Stimulated activated CD4-positive, alpha-beta T cell treated with anti-CD3 and anti-CD28 coated beads, Interleukin-12 subunit alpha, Interleukin-12 subunit beta, amount 100 ng/mL, for 4 hours (primary cell): ENCODE measurements around the gene TTBK1.
"Not testable (repeated sequence)": the region's sequence is repeated elsewhere in the genome, so short reads cannot be mapped to it uniquely, and the experiment has no call there.

Source experiments
- DNase-seq: peaks from one replicate; pipeline ENCODE4 v3.0.0-alpha.2; 2020

Gene TTBK1

DNA sequence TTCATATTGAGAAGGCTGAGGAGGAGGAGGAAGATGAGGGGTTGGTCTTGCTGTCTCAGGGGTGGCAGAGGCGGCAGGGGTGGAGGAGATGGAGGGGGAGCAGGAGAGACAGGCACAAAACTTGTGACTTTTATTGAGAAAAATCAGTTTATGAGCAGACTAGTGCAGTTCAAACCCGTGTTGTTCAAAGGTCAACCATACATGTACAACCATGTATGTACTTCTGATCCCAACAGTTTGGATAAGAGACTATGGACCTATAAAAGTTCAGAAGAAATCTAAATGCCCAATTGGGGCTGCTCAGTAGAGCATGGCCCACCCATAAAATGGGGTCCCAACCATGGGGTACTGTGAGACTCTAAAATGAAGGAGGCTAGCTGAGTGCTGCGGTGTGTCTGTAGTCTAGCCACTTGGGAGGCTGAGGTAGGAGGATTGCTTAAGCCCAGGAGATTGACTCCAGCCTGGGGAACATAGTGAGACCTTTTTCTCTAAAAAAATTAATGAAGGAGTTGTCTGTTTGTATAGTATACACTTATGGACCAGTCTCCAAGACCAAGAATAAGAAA, 47.1 kb downstream of the TTBK1 start:
- DNase-seq: no peak

DNA sequence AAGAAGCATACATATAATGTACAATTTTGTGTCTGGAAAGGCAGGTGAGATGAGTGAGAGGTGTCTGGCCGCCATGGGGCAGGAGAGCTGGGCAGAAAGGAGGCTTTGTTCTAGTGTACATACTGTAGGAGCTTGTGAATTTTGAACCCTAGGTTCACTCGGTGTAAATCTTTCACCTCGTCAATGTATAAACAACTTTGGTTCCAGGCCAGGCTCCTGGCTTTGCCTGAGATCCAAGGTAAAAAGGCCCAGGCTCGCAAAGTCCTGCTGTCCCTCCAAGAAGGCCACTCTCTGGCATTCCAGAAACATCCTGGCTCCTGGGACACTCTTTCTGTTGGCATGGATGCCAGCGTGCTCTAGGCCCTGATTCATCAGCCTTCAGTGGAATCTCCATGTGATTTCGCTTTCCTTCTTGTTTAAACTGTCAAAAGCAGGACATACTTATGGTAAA, 47.6 kb downstream of the TTBK1 start:
- no peak for DNase-seq

DNA sequence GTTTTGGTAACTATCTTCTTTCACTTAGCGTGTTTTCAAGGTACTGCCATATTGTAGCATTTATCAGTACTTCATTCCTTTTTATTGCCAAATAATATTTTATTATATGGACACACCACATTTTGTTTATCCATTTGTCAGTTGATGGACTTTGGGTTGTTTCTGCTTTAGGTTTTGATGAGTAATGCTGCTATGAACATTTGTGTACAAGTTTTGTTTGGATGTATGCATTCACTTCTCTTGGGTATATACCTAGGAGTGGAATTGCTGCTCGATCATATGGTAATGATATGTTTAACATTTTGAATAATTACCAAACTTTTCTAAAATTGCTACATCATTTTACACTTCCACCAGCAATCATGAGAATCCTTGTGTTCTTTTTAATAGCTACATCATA, 48.4 kb downstream of the TTBK1 start:
- DNase-seq: no peak

DNA sequence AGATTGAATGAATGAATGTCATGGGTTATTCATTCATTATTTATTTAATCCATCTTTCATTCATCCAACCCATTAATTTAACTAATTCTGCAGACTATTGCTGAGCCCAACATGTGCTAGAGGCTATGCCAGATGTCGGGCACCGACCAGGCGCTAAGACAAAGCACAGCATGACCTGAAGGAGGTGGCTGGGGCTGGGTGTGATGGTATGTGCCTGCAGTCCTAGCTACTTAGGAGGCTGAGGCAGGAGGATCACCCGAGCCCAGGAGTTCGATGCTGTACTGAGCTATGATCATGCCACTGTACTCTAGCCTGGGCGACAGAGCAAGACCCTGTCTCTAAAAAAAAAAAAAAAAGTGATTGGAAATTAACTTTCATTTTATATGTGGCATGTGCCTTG, 49.1 kb downstream of the TTBK1 start:
- DNase-seq: no peak

DNA sequence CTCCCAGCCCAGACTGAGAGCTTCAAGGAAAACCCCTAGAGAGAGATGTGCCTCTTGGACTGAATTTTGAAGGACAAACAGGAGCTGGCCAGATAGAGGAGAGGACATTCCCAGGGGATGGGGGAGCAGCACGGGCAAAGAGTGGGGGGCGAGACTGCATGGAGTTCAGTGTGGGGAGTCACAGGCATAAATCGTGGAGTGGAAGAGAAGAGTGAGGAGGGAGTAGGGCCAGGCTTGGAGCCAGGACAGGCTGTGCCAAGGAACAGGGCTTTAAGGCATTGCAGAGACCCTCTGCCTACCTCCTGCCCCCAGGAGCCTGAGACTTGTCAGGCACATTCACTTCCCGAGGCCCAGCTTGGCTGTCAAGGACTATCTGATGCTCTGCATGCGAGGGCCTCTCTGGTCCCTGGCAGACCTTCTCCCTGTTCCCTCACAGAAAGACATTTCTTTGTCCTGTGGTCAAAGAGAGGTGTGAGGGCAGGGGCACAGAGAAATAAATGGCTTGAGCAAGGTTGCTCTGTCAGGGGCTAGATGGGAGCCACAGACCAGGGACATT, 49.6 kb downstream of the TTBK1 start:
- DNase-seq: no peak

DNA sequence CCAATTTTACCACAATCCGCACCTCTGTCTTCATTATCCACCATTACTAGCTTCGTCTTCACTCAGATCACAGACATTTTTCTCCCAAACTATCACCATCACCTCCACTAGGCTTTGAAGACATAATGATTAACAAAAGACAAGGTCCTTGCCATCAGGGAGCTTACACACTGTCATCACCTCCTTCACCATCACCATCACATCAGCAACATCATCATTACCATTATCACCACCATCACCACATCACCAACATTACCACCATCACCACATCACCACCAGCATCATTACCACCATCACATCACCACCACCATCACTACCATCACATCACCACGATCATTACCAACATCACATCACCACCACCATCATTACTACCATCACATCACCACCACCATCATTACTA, 50.4 kb downstream of the TTBK1 start:
- DNase-seq: no peak

DNA sequence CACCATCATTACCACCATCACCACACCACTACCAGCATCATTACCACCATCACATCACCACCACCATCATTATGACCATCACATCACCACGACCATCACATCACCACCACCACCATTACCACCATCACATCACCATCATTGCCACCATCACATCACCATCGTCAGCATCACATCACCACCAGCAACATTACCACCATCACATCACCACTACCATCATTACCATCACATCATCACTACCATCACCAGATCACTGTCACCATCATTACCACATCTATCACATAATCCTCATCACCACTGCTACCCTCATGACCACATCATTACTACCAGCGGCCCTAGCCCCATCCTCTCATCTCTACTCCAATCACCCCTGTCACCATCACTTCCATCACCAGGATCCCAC, 51.3 kb downstream of the TTBK1 start:
- DNase-seq: no peak

DNA sequence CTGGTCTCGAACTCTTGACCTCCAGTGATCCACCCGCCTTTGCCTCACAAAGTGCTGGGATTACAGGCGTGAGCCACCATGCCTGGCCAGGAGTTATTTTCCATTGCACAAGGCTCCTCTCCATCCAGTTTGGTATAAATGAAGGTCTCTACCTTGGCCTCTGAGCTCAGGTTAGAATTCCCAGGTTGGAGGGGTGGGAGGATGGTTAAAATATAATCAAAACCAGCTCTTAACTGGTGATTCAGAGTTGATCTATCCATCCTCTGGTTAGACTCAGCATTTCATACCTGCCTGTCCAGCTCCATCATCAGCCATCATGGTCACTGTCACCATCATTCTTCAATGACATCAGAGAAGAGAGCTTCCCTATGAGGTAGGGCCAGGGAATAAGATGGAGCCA, 52.2 kb downstream of the TTBK1 start:
- DNase-seq: no peak

DNA sequence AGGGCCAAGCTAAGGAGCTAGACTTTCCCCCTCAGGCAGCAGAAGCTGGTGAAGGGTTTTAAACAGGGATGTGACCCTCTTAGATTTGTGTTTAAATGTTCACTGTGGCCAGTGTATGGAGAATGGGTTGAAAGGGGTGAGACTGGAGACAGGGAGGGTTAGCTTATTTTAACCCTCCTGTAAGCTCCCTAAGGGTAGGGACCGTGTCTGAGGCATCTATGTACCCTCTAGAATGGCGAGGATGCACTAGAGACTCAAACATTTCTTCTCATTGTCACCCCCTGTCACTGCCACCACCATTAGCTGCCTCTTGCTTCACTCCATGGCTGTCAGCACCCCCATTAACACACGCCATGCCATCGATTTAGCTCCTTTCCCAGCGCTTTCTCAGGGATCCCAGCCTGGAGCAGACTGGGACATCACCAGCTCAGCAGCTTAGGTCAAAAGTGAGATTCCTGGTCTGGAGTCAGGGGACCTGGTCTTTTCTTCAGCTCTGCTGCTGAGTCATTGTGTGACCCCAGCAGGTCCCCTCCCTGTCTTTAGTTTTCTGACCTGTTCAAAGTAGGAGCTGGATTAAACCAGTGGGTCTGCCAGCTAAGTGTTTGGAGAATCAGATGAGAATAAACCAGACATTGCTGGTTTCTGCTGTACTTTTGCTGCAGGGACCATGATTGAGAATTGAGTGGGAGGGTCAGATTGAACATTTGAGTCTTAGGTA, 53.7 kb downstream of the TTBK1 start:
- no peak for DNase-seq

DNA sequence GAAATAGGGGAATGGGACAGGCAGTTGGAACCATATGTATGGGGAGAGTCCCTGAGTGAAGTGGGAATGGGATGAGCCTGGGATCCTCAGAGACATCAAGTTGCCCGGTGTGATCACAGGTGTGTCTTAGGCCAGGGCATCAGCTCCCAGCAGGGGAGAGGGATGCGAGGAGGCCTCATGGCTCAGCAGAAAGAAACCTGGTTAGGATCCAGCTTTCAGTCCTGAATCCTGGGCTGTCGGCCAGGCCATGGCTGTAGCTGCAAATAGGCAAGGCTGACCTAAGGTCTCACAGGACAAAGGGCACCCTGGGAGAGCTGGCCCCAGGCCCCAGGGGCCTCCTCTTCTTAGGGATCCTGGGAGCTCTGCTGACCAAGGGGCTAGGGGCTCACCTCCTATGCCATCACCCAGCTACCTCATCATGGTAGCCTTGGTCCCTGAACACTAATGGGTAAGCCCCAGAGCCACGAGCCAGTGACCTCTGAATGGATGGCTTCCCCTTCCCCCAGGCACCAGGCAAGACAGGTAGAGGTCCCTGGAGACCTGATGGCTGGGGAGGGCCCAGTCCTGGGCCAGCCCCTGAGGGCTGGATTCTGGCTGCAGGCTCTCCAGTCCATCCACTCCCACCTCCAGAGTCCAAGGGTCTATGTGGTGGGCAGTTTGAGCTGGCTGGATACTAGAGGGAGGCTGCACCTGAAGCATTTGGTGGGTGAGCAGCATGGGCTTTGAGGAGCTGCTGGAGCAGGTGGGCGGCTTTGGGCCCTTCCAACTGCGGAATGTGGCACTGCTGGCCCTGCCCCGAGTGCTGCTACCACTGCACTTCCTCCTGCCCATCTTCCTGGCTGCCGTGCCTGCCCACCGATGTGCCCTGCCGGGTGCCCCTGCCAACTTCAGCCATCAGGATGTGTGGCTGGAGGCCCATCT, 54.6 kb downstream of the TTBK1 start, which contains the start of gene SLC22A7:
SLC22A7 (plus strand) TSS at position 617 of the 921 bp plus-strand sequence; CDS start at position 716, 99 bp downstream.
- DNase-seq: no peak

DNA sequence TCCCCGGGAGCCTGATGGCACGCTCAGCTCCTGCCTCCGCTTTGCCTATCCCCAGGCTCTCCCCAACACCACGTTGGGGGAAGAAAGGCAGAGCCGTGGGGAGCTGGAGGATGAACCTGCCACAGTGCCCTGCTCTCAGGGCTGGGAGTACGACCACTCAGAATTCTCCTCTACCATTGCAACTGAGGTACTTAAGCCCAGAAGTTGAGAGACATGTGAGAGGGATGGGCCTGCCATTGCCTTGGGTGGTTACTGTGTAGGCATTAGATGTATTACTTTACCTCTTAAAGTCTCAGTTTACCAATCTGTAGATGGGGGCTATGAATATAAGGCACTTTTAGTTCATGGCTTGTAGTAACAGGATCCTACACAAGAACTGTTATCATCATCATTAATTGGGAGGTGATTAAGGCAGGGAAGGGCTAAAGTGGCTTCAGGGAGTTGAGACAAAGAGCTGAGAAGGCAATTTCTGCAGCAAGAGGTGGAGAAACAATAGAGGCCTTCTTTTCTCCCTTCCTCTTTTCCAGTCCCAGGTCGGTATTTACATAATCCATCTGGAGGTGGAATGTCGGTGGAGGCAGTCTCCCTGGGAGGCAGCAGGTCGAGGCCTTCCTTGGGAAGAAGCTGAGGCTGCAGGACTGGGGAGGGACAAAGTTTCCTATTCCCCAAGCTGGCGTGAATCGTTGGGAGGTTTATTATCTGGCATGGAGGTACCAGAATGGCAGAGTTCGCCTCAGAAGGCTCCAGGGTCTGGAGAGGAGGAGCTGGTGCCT, 55.5 kb downstream of the TTBK1 start:
- DNase-seq: no peak

DNA sequence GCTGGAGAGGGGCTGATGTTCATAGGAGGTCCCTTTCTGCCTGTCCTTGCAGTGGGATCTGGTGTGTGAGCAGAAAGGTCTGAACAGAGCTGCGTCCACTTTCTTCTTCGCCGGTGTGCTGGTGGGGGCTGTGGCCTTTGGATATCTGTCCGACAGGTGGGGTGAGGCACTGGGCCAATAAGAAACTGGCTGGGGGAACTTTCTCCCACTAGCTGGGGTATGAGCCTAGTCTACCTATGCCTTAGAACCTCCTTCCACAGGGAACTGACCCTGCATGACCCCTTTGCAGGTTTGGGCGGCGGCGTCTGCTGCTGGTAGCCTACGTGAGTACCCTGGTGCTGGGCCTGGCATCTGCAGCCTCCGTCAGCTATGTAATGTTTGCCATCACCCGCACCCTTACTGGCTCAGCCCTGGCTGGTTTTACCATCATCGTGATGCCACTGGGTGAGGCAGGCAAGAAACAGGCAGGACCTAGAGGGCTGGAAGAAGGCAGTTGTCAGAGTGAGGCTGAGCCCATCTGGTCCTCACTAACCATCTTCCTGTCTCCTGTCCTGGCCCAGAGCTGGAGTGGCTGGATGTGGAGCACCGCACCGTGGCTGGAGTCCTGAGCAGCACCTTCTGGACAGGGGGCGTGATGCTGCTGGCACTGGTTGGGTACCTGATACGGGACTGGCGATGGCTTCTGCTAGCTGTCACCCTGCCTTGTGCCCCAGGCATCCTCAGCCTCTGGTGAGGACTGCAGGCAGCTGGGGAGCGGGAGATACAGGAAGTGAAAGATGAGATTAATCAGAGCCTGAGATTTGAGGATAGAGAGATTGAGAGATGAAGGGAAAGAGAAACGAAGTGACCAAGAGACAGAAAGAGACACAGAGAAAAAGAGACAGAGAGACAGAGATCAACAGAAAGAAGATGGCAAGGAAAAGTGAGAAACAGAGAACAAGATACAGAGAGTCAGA, 56.3 kb downstream of the TTBK1 start:
- DNase-seq: no peak

DNA sequence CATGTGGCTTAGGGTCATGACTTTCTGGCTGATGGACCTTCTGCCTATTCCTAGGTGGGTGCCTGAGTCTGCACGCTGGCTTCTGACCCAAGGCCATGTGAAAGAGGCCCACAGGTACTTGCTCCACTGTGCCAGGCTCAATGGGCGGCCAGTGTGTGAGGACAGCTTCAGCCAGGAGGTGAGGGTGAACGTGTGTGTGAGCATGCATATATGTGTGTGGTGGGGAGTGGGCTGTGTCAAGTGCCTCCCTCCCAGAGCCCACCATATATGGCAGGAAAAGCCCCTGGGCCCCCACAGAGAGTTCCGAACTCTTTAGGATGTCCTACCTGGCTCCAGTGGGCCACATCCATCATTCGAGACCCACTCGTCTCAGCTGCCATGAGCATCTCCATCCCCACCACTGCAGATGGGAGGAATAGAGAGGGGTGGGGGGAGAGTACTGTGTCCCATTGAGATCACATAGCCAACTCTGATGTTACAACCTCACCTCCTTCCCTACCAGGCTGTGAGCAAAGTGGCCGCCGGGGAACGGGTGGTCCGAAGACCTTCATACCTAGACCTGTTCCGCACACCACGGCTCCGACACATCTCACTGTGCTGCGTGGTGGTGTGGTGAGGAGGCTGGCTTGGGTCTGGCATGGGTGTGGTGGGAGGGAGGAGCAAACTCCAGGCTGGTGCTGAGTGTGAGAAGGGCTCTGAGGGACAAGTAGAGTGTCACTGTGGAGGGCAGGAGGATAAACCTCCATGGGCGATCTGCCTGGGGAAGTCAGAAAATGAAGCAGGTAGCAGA, 58.0 kb downstream of the TTBK1 start:
- no peak for DNase-seq

DNA sequence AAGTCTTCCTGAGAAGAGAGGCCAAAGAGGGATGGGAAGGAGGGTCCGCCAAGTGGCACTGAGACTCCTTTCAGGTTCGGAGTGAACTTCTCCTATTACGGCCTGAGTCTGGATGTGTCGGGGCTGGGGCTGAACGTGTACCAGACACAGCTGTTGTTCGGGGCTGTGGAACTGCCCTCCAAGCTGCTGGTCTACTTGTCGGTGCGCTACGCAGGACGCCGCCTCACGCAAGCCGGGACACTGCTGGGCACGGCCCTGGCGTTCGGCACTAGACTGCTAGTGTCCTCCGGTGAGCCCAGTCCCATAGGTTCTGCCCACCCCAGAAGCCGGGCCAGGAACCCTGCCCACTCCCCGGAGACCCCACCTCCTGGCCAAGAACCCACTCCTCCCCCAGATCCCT, 58.8 kb downstream of the TTBK1 start:
- DNase-seq: no peak

DNA sequence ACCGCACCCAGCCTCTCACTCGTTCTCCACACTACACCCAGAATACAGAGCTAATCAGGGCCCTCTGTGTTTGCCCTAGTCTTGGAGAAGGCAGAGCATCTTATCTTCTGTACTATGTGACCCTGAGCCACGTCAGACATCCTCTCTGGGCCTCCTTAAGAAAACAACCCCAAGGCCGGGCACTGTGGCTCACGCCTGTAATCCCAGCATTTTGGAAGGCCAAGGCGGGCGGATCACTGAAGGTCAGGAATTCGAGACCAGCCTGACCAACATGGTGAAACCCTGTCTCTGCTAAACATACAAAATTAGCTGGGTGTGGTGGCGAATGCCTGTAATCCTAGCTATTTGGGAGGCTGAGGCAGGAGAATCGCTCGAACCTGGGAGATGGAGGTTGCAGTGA, 59.7 kb downstream of the TTBK1 start:
- DNase-seq: not testable (repeated sequence)

DNA sequence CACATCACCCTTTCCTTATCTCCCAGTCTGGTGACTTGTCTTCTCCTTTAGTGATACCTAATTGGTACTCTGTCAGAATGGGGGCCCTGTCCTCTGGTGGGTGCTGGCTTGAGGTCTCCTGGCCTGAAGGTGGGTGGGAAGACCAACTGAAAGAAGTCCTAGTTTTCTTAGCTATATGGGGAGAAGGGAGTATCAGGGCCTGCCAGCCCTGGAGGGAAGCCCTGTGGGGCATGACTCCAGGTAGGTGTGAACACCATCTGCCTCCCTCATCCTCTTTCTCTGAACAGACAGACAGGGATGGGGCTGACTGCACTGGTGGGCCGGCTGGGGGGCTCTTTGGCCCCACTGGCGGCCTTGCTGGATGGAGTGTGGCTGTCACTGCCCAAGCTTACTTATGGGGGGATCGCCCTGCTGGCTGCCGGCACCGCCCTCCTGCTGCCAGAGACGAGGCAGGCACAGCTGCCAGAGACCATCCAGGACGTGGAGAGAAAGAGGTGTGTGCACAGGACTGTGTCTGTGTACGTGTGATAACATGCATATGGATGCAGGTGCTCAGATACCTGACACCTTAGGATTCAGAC, 60.6 kb downstream of the TTBK1 start:
- no peak for DNase-seq

DNA sequence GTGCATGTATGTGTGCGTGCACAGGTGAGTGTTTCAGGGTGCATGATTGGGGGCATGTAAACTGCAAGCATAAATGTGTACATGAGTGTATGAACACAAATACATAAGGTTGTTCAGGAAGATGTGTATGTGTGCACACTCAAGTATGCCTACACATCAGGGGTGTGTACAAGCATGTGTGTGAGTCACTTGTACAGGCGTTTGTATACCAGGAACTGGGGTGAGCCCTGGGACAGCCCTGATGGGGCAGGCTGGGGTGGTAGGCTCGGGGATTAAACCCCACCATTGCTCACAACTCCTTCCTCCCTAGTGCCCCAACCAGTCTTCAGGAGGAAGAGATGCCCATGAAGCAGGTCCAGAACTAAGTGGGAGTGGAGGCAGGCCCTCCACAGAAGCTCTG, 61.1 kb downstream of the TTBK1 start:
- DNase-seq: no peak

DNA sequence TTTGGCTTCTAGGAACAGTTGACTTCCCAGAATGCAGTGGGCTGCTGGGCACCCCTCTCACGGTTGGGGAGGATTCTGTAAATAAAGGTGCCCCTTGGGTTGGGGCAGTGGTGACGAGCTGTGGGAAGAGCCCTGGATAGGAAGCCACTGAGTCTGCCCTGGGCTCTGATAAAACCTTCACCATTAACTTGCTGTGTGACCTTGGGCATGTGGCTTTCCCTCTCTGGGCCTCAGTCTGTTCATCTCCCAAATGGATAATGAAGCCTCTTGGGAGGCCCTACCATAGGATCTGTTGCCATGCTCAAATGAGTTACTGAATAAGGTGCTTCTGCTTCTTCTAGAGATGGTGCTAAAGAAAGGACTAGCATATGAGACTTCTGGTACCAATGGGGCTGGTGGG, 61.6 kb downstream of the TTBK1 start:
- no peak for DNase-seq

DNA sequence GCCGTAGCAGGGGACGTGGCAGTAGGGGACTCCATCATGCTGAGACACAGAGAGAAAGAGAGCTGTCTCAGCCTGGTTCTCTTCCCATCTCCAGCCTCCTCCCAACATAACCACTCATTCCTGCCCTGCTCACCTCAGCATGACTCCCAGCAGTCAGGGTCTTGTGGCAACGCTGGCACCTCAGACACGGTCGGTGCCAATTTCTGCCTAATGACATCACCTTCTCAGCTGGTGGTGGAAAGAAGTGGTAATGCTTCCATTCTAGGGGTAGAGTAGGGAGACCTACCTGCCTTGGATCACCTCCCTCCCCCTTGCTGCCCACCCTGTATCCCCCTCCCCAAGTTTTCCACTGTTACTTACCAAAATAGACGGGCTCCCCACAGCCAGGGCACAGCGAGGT, 62.8 kb downstream of the TTBK1 start:
- DNase-seq: no peak

DNA sequence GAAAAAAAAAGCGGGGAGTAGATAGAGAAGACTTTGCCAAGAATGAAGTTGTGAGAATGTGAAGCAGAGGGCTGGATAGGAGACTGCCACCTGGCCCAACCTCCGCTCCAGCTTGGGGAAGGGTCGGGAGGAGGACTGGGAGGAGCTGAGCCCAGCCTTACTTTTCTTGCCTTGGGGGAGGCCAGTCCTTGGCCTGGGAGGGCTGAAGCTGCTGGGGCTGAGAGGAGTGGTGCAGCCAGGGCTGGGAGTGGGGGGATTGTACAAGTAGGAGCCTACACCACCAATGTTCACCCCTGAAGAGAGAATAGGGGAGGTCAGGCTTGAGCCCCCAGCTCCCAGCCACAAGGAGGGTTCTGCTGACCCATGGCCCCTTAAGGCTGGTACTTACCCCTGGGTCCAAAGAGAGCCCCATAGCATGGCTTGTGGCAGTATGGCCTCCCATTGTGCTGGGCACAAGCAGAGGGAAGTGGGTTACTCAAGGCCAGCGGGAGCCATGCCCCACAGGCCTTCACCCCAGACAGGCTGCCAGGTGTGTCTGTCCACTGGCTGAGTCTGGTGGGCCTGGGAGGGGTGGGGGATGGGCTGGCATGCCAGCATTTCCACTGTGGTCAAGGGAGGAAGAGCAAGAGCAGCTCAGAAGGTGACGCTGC, 64.3 kb downstream of the TTBK1 start:
- DNase-seq: no peak
